SK-N-SH (cell line): ENCODE results near the gene COX7A2. TPM values are rescaled to one million over a fixed set of nuclear protein-coding genes. Genes with fewer than 3 reads are reported as not detected.

Source experiments
- CTCF ChIA-PET: fragments of 300-600, 350-600 bp; formaldehyde crosslinking; extraction: SDS; loops from one replicate; lab custom pipeline; 2021; lab: Yijun Ruan, JAX
- POLR2A ChIA-PET: fragments of 350-600 bp; sonication (Branson Sonifier 250); formaldehyde crosslinking; extraction: SDS; loops from one replicate; lab custom pipeline; 2020; ENCODE audit warnings: antibody characterized with exemption, inconsistent platforms; lab: Yijun Ruan, JAX
- DNase-seq: peaks from one replicate; pipeline ENCODE4 v3.0.0; 2012
- H2AFZ ChIP-seq: fragments of 200-600 bp; sonication (generic); 2 replicates; pipeline ENCODE4 v1.8.1; 2016; ENCODE audit warnings: antibody characterized with exemption, mild to moderate bottlenecking, low read depth
- H3F3A ChIP-seq: fragments of 200-600 bp; sonication (generic); replicated peaks from 2 replicates; pipeline ENCODE3; 2016; ENCODE audit warnings: antibody characterized with exemption, mild to moderate bottlenecking; ENCODE audit not compliant: insufficient read depth
- H3K27ac ChIP-seq, 2 experiments: fragments of 200-500 bp in 1 of 2; fragments of 200-600 bp in 1 of 2; sonication (Bioruptor generic) in 1 of 2; sonication (generic), shearing (Covaris generic) in 1 of 2; 2 replicates each; pipeline versions ENCODE4 v1.5.1 to v1.6.1; 2014 to 2016; ENCODE audit warnings: low read depth in 2 of 2, inconsistent platforms in 1 of 2, low read length in 1 of 2, mild to moderate bottlenecking in 1 of 2, mixed read lengths in 1 of 2
- H3K27me3 ChIP-seq: fragments of 200-600 bp; sonication (generic), shearing (Covaris generic); 2 replicates; pipeline ENCODE4 v1.6.1; 2016; ENCODE audit warnings: mixed run types; ENCODE audit not compliant: insufficient read depth
- H3K36me3 ChIP-seq, 2 experiments: fragments of 200-500 bp in 1 of 2; fragments of 200-600 bp in 1 of 2; sonication (Bioruptor generic) in 1 of 2; sonication (generic) in 1 of 2; replicated peaks in 1 of 2; 2 replicates each; pipeline versions ENCODE3 to v1.5.1; 2014 to 2016; ENCODE audit warnings: low read length in 1 of 2, mild to moderate bottlenecking in 1 of 2; ENCODE audit not compliant: insufficient read depth in 2 of 2, control insufficient read depth in 1 of 2
- H3K4me1 ChIP-seq, 2 experiments: fragments of 200-500 bp in 1 of 2; fragments of 200-600 bp in 1 of 2; sonication (Bioruptor generic) in 1 of 2; sonication (generic), shearing (Covaris generic) in 1 of 2; 2 replicates each; pipeline versions ENCODE4 v1.5.1 to v1.6.1; 2014 to 2016; ENCODE audit warnings: low read depth in 1 of 2, low read length in 1 of 2, mixed run types in 1 of 2; ENCODE audit not compliant: insufficient read depth in 2 of 2, control insufficient read depth in 1 of 2
- H3K4me2 ChIP-seq: fragments of 200-600 bp; sonication (generic), shearing (Covaris generic); 2 replicates; pipeline ENCODE4 v1.6.1; 2017; ENCODE audit warnings: mixed run types
- H3K4me3 ChIP-seq, 2 experiments: fragments of 200-500 bp in 1 of 2; fragments of 200-600 bp in 1 of 2; sonication (Bioruptor generic) in 1 of 2; sonication (generic), shearing (Covaris generic) in 1 of 2; 2 replicates each; pipeline versions ENCODE4 v1.5.1 to v1.8.1; 2014 to 2016; ENCODE audit warnings: low read depth in 2 of 2, inconsistent platforms in 1 of 2, low read length in 1 of 2, mild to moderate bottlenecking in 1 of 2, mixed read lengths in 1 of 2, moderate library complexity in 1 of 2
- H3K79me2 ChIP-seq: fragments of 200-600 bp; sonication (generic); 2 replicates; pipeline ENCODE4 v1.8.1; 2017; ENCODE audit warnings: mild to moderate bottlenecking; ENCODE audit not compliant: insufficient read depth
- H3K9ac ChIP-seq: fragments of 200-600 bp; sonication (generic); 2 replicates; pipeline ENCODE4 v1.6.1; 2017; ENCODE audit warnings: mixed run types
- H3K9me2 ChIP-seq: fragments of 200-600 bp; sonication (generic); 2 replicates; pipeline ENCODE4 v1.6.1; 2017; ENCODE audit warnings: mixed run types
- H3K9me3 ChIP-seq: fragments of 200-600 bp; sonication (generic); 2 replicates; pipeline ENCODE4 v1.6.1; 2017; ENCODE audit warnings: mixed run types, mild to moderate bottlenecking, moderate library complexity
- H4K20me1 ChIP-seq: fragments of 200-600 bp; sonication (generic); 2 replicates; pipeline ENCODE4 v1.6.1; 2017; ENCODE audit warnings: mild to moderate bottlenecking, mixed run types; ENCODE audit not compliant: insufficient read depth
- MXI1 ChIP-seq: IDR thresholded peaks from 2 replicates; pipeline ENCODE4 v1.6.1; 2012; ENCODE audit warnings: mild to moderate bottlenecking, low read depth, low read length, improper control_type of control experiment
- RAD21 ChIP-seq: IDR thresholded peaks from 2 replicates; pipeline ENCODE4 v1.6.1; 2012; ENCODE audit warnings: mild to moderate bottlenecking, low read length
- SIN3A ChIP-seq: IDR thresholded peaks from 2 replicates; pipeline ENCODE4 v1.6.1; 2012; ENCODE audit warnings: low read depth, mild to moderate bottlenecking, low read length, moderate library complexity, borderline replicate concordance
- SMC3 ChIP-seq: IDR thresholded peaks from 2 replicates; pipeline ENCODE4 v1.6.1; 2012; ENCODE audit warnings: low read depth, low read length, improper control_type of control experiment
- WGBS: methylation state at CpG from one replicate; pipeline ENCODE4 v1.1.6; 2017; ENCODE audit warnings: low lambda C conversion rate; 5-methylcytosine and 5-hydroxymethylcytosine counted together
- polyA plus RNA-seq, 3 experiments: library from polyadenylated mRNA; depleted of rRNA; stranded (reverse); fragments of >200 nt; gene quantifications; 2 replicates each; pipeline ENCODE4 v1.2.3, GENCODE V29; 2012
- TF ChIP-seq, protein P1 (sequence below): fragments of 200-600 bp; sonication (generic); IDR thresholded peaks from 2 replicates; pipeline ENCODE4 v1.6.1; 2017; ENCODE audit warnings: antibody characterized with exemption, mild to moderate bottlenecking, moderate library complexity
- TF ChIP-seq, protein P2 (sequence below): IDR thresholded peaks from 2 replicates; pipeline ENCODE4 v1.6.1; 2012; ENCODE audit warnings: mild to moderate bottlenecking, low read depth, low read length, moderate library complexity

COX7A2 gene
- polyA plus RNA-seq, 1 of the 3 experiments (the other 2 are of a cell fraction) = 431 TPM

- H3K4me2 ChIP-seq = no peak overlapping the region
- no peak overlapping the region for H2AFZ ChIP-seq
- H3K9me3 ChIP-seq = no peaks in the 10 kb centered on the region
- H3K36me3 ChIP-seq = no peaks in the 10 kb centered on the region
- POLR2A ChIA-PET = no interaction called here
- no peak overlapping the region for H3K27ac ChIP-seq
- CTCF ChIA-PET = interaction anchor here (1.5 kb wide), 1 partner anchor 21 kb away, joined by 8 read pairs; no protein-coding TSS in a partner anchor
- TF ChIP-seq, protein P1, sequence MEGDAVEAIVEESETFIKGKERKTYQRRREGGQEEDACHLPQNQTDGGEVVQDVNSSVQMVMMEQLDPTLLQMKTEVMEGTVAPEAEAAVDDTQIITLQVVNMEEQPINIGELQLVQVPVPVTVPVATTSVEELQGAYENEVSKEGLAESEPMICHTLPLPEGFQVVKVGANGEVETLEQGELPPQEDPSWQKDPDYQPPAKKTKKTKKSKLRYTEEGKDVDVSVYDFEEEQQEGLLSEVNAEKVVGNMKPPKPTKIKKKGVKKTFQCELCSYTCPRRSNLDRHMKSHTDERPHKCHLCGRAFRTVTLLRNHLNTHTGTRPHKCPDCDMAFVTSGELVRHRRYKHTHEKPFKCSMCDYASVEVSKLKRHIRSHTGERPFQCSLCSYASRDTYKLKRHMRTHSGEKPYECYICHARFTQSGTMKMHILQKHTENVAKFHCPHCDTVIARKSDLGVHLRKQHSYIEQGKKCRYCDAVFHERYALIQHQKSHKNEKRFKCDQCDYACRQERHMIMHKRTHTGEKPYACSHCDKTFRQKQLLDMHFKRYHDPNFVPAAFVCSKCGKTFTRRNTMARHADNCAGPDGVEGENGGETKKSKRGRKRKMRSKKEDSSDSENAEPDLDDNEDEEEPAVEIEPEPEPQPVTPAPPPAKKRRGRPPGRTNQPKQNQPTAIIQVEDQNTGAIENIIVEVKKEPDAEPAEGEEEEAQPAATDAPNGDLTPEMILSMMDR = no peak
- TF ChIP-seq SMC3 (no peak), SIN3A (no peak), MXI1 (no peak), RAD21 (no peak)
- TF ChIP-seq, protein P2, sequence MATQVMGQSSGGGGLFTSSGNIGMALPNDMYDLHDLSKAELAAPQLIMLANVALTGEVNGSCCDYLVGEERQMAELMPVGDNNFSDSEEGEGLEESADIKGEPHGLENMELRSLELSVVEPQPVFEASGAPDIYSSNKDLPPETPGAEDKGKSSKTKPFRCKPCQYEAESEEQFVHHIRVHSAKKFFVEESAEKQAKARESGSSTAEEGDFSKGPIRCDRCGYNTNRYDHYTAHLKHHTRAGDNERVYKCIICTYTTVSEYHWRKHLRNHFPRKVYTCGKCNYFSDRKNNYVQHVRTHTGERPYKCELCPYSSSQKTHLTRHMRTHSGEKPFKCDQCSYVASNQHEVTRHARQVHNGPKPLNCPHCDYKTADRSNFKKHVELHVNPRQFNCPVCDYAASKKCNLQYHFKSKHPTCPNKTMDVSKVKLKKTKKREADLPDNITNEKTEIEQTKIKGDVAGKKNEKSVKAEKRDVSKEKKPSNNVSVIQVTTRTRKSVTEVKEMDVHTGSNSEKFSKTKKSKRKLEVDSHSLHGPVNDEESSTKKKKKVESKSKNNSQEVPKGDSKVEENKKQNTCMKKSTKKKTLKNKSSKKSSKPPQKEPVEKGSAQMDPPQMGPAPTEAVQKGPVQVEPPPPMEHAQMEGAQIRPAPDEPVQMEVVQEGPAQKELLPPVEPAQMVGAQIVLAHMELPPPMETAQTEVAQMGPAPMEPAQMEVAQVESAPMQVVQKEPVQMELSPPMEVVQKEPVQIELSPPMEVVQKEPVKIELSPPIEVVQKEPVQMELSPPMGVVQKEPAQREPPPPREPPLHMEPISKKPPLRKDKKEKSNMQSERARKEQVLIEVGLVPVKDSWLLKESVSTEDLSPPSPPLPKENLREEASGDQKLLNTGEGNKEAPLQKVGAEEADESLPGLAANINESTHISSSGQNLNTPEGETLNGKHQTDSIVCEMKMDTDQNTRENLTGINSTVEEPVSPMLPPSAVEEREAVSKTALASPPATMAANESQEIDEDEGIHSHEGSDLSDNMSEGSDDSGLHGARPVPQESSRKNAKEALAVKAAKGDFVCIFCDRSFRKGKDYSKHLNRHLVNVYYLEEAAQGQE = no peak
- WGBS = 2% methylated on average over 3 of the region's 3 CpGs
- H3F3A ChIP-seq = no peaks in the 10 kb centered on the region
- H3K27me3 ChIP-seq = no peaks in the 10 kb centered on the region
- H3K9me2 ChIP-seq = no peaks in the 10 kb centered on the region
- DNase-seq = no peak
- H3K9ac ChIP-seq = no peak overlapping the region
- H3K4me1 ChIP-seq = no peaks in the 10 kb centered on the region
- H3K4me3 ChIP-seq = no peak overlapping the region
- no peaks in the 10 kb centered on the region for H4K20me1 ChIP-seq
- H3K79me2 ChIP-seq = no peaks in the 10 kb centered on the region; the same call in 1 of the 2 replicates
These were observed 55.2 kb downstream of the COX7A2 start for GRCh38 chr6:75188221-75188925.

Other genes with a start within 250 kb of the COX7A2 start
- 0.03 and 0.10 TPM in 2 replicates for gene COL12A1, start 37.7 kb downstream of the COX7A2 start, polyA plus RNA-seq (2012; rRNA removed)
- gene TMEM30A, start 41.0 kb upstream of the COX7A2 start, polyA plus RNA-seq (2012; rRNA removed) = 22.8 and 27.3 TPM in 2 replicates
- gene FILIP1, start 250.0 kb upstream of the COX7A2 start, polyA plus RNA-seq (2012; rRNA removed) = 0.03 TPM in 2 replicates